ENCODE measurements around the gene MSH6.
"Not testable (repeated sequence)": the region's sequence is repeated elsewhere in the genome, so short reads cannot be mapped to it uniquely, and the experiment has no call there.

Gene MSH6

GRCh38 chr2:47849368-47849767, 66.4 kb downstream of the MSH6 start:
- no peak for DNase-seq

- no peak for DNase-seq
These were observed 67.3 kb downstream of the MSH6 start for GRCh38 chr2:47850198-47850597.

- DNase-seq: not testable (repeated sequence)
These were observed 70.3 kb downstream of the MSH6 start for GRCh38 chr2:47853067-47853777.
